ENCODE results near the gene RHOH. TPM values are rescaled to one million over a fixed set of nuclear protein-coding genes. Genes with fewer than 3 reads are reported as not detected.

RHOH gene
- total and polyA plus RNA-seq, 2 of the 13 experiments (the other 11 are each of a cell fraction or from before 2014, with no cell fraction given), result 0.57 TPM; not detected in 1

GRCh38 chr4:40244606-40245005 is 47.8 kb downstream of the RHOH start (continued):
- no peak for TF ChIP-seq ZNF318 (CRISPR knock-in tag; IDR thresholded peaks at IDR 0.05)
- no peak for TF ChIP-seq ZNF10 (CRISPR knock-in tag; IDR thresholded peaks at IDR 0.05; ENCODE audit: borderline replicate concordance, low read depth)
- TF ChIP-seq ZNF512B (CRISPR knock-in tag; IDR thresholded peaks at IDR 0.05; ENCODE audit: borderline replicate concordance), result no peak
- TF ChIP-seq PLSCR1 (CRISPR knock-in tag; IDR thresholded peaks at IDR 0.05; ENCODE audit: borderline replicate concordance), result no peak
- TF ChIP-seq CEBPB (IDR thresholded peaks at IDR 0.05; ENCODE audit: borderline replicate concordance, low read depth, low read length), result no peak
- no peak for TF ChIP-seq ZNF556 (CRISPR knock-in tag; IDR thresholded peaks at IDR 0.05; ENCODE audit: borderline replicate concordance)
- no peak for TF ChIP-seq SRF (IDR thresholded peaks at IDR 0.05; ENCODE audit: low read depth, low read length)
- TF ChIP-seq DNMT3B (CRISPR knock-in tag; conservative IDR thresholded peaks at IDR 0.05), result no peak
- TF ChIP-seq ZNF572 (CRISPR knock-in tag; IDR thresholded peaks at IDR 0.05), result no peak
- TF ChIP-seq CBX1 (IDR thresholded peaks at IDR 0.05; ENCODE audit: low read depth), result no peak
- no peak for TF ChIP-seq SNAPC2 (CRISPR knock-in tag; IDR thresholded peaks at IDR 0.05)
- TF ChIP-seq TSC22D2 (CRISPR knock-in tag; IDR thresholded peaks at IDR 0.05; ENCODE audit: borderline replicate concordance), result no peak
- TF ChIP-seq EED (CRISPR knock-in tag; IDR thresholded peaks at IDR 0.05), result no peak
- TF ChIP-seq FOXA1 (IDR thresholded peaks at IDR 0.05), result no peak
- no peak for TF ChIP-seq FOXA1 (CRISPR knock-in tag; IDR thresholded peaks at IDR 0.05)

All from HepG2 (cell line).